Erythroblast (primary cell): ENCODE results near the gene AKAP11.

Experiments
- GATA1 ChIP-seq: IDR thresholded peaks from 2 replicates; pipeline ENCODE4 v1.6.1; 2011; ENCODE audit warnings: low read depth, mild to moderate bottlenecking, control low read depth, low read length, moderate library complexity
- POLR2A ChIP-seq: IDR thresholded peaks from 2 replicates; pipeline ENCODE4 v1.6.1; 2011; ENCODE audit warnings: mild to moderate bottlenecking, low read length

GRCh38 chr13:42307461-42307860, 35.5 kb downstream of the AKAP11 start:
- no peak for TF ChIP-seq POLR2A
- no peak for TF ChIP-seq GATA1
